Adrenal gland (tissue), 12 donors: ENCODE results near the gene RRN3. TPM values are rescaled to one million over a fixed set of nuclear protein-coding genes. Genes with fewer than 3 reads are reported as not detected.

Experiments used
- DNase-seq, 7 donors: peaks; one replicate each; pipeline ENCODE4 v3.0.0-alpha.2; 2019 to 2020
- H3K27ac ChIP-seq, 5 donors: fragments of 200-600 bp; sonication (generic) in 4 of 5; 1 replicate in 3 of 5; 2 replicates in 2 of 5; pipeline versions ENCODE4 v1.5.1 to v1.8.0; 2016 to 2020; ENCODE audit warnings: mild to moderate bottlenecking in 1 of 5
- H3K27me3 ChIP-seq: fragments of 200-600 bp; 2 replicates; pipeline ENCODE4 v1.8.0; 2021
- H3K36me3 ChIP-seq, 2 donors: fragments of 200-600 bp; replicated peaks in 1 of 2; 1 replicate in 1 of 2; 2 replicates in 1 of 2; pipeline versions ENCODE4 v1.5.1 to v1.8.0; 2018 to 2022
- H3K4me1 ChIP-seq, 2 donors: fragments of 200-600 bp; replicated peaks in 1 of 2; 1 replicate in 1 of 2; 2 replicates in 1 of 2; pipeline versions ENCODE4 v1.5.1 to v1.8.0; 2018 to 2021
- H3K4me3 ChIP-seq, 4 donors: fragments of 200-600 bp; sonication (generic) in 3 of 4; one replicate each; pipeline ENCODE4 v1.5.1; 2016 to 2018
- H3K9me3 ChIP-seq, 3 donors: fragments of 200-600 bp; sonication (generic) in 1 of 3; replicated peaks in 1 of 3; 1 replicate in 2 of 3; 2 replicates in 1 of 3; pipeline versions ENCODE4 v1.5.1 to v1.8.0; 2016 to 2021
- POLR2A ChIP-seq, 2 donors: fragments of 450-650 bp; IDR thresholded peaks; one replicate each; pipeline ENCODE4 v1.6.1; 2017; ENCODE audit warnings: antibody characterized with exemption in 2 of 2, mild to moderate bottlenecking in 2 of 2, moderate library complexity in 1 of 2
- WGBS, 4 donors: extraction: QIAGEN DNeasy Blood & Tissue Kit in 2 of 4; methylation state at CpG; one replicate each; pipeline versions ENCODE4 v1.1.5 to v1.1.7; 2013 to 2017; 5-methylcytosine and 5-hydroxymethylcytosine counted together
- intact Hi-C, 2 donors: fragments of 100-400 bp; cut with DNase I; formaldehyde crosslinking; loops; one replicate each; pipeline versions ENCODE4 v1.14.1 to v1.15.0; 2022 to 2023
- polyA plus RNA-seq, 3 donors: library from polyadenylated mRNA; stranded (reverse); fragments of 200-250 nt in 2 of 3; fragments of 350-450 nt in 1 of 3; fragmentation: Illumina TruSeq in 1 of 3; extraction: RNeasy Lipid Tissue Mini Kit (QIAGEN cat#74804) in 1 of 3; gene quantifications; one replicate each; pipeline ENCODE4 v1.2.3, GENCODE V29; 2013 to 2014
- total RNA-seq, 9 donors: library from RNA; depleted of rRNA in 4 of 9; stranded (reverse); fragments of >200 nt in 4 of 9; fragments of 120-200 nt in 1 of 9; fragmentation: NEBNext Ultra II Directional in 1 of 9; extraction: Animal tissue kit (Norgen Biotek cat#: 25700) in 1 of 9; gene quantifications; one replicate each; pipeline versions ENCODE4 v1.1.0 to v1.2.4, GENCODE V29; 2013 to 2023
- TF ChIP-seq, protein P1 (sequence below), 6 experiments: fragments of 450-650 bp in 4 of 6; fragments of 200-600 bp in 2 of 6; sonication (generic) in 1 of 6; IDR thresholded peaks; 1 replicate in 5 of 6; 2 replicates in 1 of 6; pipeline versions ENCODE4 v1.5.1 to v1.8.0; 2016 to 2021; ENCODE audit warnings: antibody characterized with exemption in 6 of 6, mild to moderate bottlenecking in 2 of 6, moderate library complexity in 1 of 6
- donor health status: healthy with polysubstance abuse.
- donor health status: Bipolar disorder and iron deficiency.
- donor health status: DM: yes; HTN: yes; CAD: no.
- donor health status: DM: no; HTN: no; CAD: no.
- donor health status: DM: no; HTN: no; CAD: no.
- donor health status: DM: yes; HTN: yes; CAD: no.

The RRN3 gene
- total and polyA plus RNA-seq, 12 donors, result 13.6 to 42.3 (median 27.4) TPM

DNA sequence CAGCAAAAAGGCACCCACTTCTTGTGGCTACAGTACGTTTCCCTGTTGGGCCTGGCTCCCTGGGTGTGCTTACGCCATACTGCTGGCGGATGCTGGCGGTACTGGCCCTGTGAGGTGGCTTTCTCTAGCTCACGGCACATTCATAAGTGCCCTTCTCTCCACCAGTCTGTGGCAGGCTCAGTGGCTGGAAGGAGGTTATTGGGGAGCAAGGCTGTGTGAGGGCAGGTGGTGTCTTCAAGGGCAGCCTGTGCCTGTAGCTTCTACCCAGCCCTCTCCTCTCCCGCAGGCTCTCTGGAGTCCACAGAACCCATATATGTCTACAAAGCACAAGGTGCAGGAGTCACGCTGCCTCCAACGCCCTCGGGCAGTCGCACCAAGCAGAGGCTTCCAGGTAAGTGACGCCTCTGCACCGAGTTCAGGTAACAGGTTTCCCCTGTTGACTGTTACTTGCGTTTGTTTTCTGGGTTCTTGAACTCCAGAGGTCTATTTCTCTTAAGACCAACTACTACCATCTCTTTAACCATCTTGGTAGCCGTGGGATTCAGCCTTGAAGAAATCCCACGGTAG, 58.8 kb downstream of the RRN3 start:
- no peak overlapping the region for H3K4me3 ChIP-seq
- TF ChIP-seq, protein P1, sequence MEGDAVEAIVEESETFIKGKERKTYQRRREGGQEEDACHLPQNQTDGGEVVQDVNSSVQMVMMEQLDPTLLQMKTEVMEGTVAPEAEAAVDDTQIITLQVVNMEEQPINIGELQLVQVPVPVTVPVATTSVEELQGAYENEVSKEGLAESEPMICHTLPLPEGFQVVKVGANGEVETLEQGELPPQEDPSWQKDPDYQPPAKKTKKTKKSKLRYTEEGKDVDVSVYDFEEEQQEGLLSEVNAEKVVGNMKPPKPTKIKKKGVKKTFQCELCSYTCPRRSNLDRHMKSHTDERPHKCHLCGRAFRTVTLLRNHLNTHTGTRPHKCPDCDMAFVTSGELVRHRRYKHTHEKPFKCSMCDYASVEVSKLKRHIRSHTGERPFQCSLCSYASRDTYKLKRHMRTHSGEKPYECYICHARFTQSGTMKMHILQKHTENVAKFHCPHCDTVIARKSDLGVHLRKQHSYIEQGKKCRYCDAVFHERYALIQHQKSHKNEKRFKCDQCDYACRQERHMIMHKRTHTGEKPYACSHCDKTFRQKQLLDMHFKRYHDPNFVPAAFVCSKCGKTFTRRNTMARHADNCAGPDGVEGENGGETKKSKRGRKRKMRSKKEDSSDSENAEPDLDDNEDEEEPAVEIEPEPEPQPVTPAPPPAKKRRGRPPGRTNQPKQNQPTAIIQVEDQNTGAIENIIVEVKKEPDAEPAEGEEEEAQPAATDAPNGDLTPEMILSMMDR (IDR thresholded peaks at IDR 0.05), result no peak
- no peak for TF ChIP-seq POLR2A (IDR thresholded peaks at IDR 0.05)
- H3K27me3 ChIP-seq, result no peaks in the 10 kb centered on the region
- WGBS, 4 donors, result 83 to 88% (median 83%) methylated on average over 11 to 15 of the region's 15 CpGs
- H3K36me3 ChIP-seq, result peaks cover 0 to 93% of the 10 kb centered on the region in 2 donors
- no peaks in the 10 kb centered on the region for H3K4me1 ChIP-seq
- intact Hi-C loops, result no loop called here
- no peaks in the 10 kb centered on the region for H3K9me3 ChIP-seq
- peak overlapping the region in 1 of 5 donors; percentile 63 for H3K27ac ChIP-seq
- no peak for DNase-seq

DNA sequence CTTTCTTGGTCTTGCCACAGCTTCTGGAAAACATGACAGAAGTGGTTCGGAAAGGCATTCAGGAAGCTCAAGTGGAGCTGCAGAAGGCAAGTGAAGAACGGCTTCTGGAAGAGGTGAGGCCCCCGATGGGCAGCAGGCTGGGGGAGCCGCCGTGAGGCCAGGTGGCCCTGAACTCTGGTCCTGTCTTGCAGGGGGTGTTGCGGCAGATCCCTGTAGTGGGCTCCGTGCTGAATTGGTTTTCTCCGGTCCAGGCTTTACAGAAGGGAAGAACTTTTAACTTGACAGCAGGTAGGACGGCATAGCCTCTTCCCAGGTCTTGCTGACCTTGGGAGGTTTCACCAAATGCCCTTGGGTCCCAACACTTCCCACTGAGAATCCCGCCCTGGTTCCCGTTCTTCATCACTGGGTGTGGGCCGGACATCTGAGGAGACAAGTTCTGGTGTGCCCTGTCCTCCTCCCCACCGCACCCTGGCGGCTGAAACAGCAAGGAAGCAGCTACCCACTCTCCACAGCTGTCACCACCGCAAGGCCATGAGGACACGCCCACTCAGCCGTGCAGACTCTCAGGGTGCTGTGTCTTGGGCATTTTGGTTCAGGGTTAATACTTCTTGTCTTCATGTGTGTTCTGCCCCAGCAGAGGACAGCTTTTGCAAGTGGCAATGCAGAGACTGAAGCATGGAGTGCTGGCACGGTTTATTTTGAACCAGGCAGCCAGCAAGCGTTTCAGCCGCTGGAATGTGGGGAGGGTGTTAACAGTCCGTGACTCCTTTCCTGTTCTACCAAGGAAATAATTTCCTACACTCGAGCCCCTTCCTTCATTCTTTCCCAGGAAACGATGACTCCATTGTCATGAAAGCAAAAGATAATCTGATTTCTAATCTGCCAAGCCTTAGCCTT, 59.6 kb downstream of the RRN3 start:
- H3K4me1 ChIP-seq, result no peaks in the 10 kb centered on the region
- intact Hi-C loops, result no loop called here
- DNase-seq, result peak in 1 of 7 donors; percentile 22
- peak overlapping the region in 1 of 5 donors; percentile 63 for H3K27ac ChIP-seq
- H3K4me3 ChIP-seq, result no peak overlapping the region
- H3K36me3 ChIP-seq, result peaks cover 0 to 85% of the 10 kb centered on the region in 2 donors
- H3K27me3 ChIP-seq, result no peaks in the 10 kb centered on the region
- H3K9me3 ChIP-seq, result no peaks in the 10 kb centered on the region
- 76 to 83% (median 82%) methylated on average over 22 to 23 of the region's 23 CpGs for WGBS, 4 donors
- TF ChIP-seq, protein P1 (IDR thresholded peaks at IDR 0.05), result no peak
- TF ChIP-seq POLR2A (IDR thresholded peaks at IDR 0.05), result no peak

- TF ChIP-seq POLR2A (IDR thresholded peaks at IDR 0.05), result no peak
- TF ChIP-seq, protein P1 (IDR thresholded peaks at IDR 0.05), result no peak
- Histone ChIP-seq H3K27ac (peak overlapping the region in 2 of 5 donors; percentile 1 to 14), H3K4me1 (no peaks in the 10 kb centered on the region), H3K27me3 (no peaks in the 10 kb centered on the region), H3K4me3 (no peak overlapping the region), H3K9me3 (no peaks in the 10 kb centered on the region), H3K36me3 (peaks cover 0 to 80% of the 10 kb centered on the region in 2 donors)
- intact Hi-C loops, result no loop called here
- WGBS, 4 donors, result 81 to 88% (median 83%) methylated on average over 10 to 14 of the region's 14 CpGs
- peak in 1 of 7 donors; percentile 21 for DNase-seq
Observed at GRCh38 chr16:15033309-15033707, 60.8 kb downstream of the RRN3 start.

GRCh38 chr16:15032547-15033308, 61.3 kb downstream of the RRN3 start:
- Histone ChIP-seq H3K4me1 (no peaks in the 10 kb centered on the region), H3K9me3 (no peaks in the 10 kb centered on the region), H3K36me3 (peaks cover 0 to 74% of the 10 kb centered on the region in 2 donors), H3K27me3 (no peaks in the 10 kb centered on the region), H3K4me3 (no peak overlapping the region), H3K27ac (peak overlapping the region in 1 of 5 donors; percentile 14)
- peak in 1 of 7 donors; percentile 49 for DNase-seq
- TF ChIP-seq POLR2A (IDR thresholded peaks at IDR 0.05), result no peak
- TF ChIP-seq, protein P1 (IDR thresholded peaks at IDR 0.05), result no peak
- 83 to 91% (median 89%) methylated on average over 10 to 13 of the region's 13 CpGs for WGBS, 4 donors
- intact Hi-C loops, result no loop called here
